ENCODE data around the gene SULF2.

SULF2 gene

GRCh38 chr20:47783828-47784598 lies 1.3 kb downstream of the SULF2 start:
- no peak for DNase-seq (ENCODE audit: low read depth)

- DNase-seq (ENCODE audit: low read depth) = no peak
These were observed 2.2 kb downstream of the SULF2 start for GRCh38 chr20:47782920-47783552.

- no peak for DNase-seq (ENCODE audit: low read depth)
These were observed 3.2 kb downstream of the SULF2 start for GRCh38 chr20:47782076-47782475.

GRCh38 chr20:47781632-47782031 lies 3.6 kb downstream of the SULF2 start:
- DNase-seq (ENCODE audit: low read depth) = no peak

- DNase-seq (ENCODE audit: low read depth) = no peak
These were observed 4.4 kb downstream of the SULF2 start for GRCh38 chr20:47780720-47781389.

GRCh38 chr20:47778398-47779354 lies 6.6 kb downstream of the SULF2 start:
- DNase-seq (ENCODE audit: low read depth) = no peak

GRCh38 chr20:47777220-47777619 lies 8.1 kb downstream of the SULF2 start:
- DNase-seq (ENCODE audit: low read depth) = no peak

- DNase-seq (ENCODE audit: low read depth) = no peak
These were observed 8.6 kb downstream of the SULF2 start for GRCh38 chr20:47776639-47777038.

GRCh38 chr20:47775841-47776240 lies 9.4 kb downstream of the SULF2 start:
- DNase-seq (ENCODE audit: low read depth) = no peak

GRCh38 chr20:47775039-47775438 lies 10.2 kb downstream of the SULF2 start:
- DNase-seq (ENCODE audit: low read depth) = no peak

GRCh38 chr20:47774131-47774777 lies 11.0 kb downstream of the SULF2 start:
- DNase-seq (ENCODE audit: low read depth) = no peak

GRCh38 chr20:47773371-47773786 lies 11.9 kb downstream of the SULF2 start:
- DNase-seq (ENCODE audit: low read depth) = no peak

GRCh38 chr20:47770935-47771334 lies 14.3 kb downstream of the SULF2 start:
- DNase-seq (ENCODE audit: low read depth) = no peak

- DNase-seq (ENCODE audit: low read depth) = no peak
These were observed 17.1 kb downstream of the SULF2 start for GRCh38 chr20:47768016-47768824.

GRCh38 chr20:47765691-47766594 lies 19.3 kb downstream of the SULF2 start:
- DNase-seq (ENCODE audit: low read depth) = no peak

- no peak for DNase-seq (ENCODE audit: low read depth)
These were observed 20.0 kb downstream of the SULF2 start for GRCh38 chr20:47765271-47765670.

- DNase-seq (ENCODE audit: low read depth) = no peak
These were observed 21.0 kb downstream of the SULF2 start for GRCh38 chr20:47764154-47764733.

- no peak for DNase-seq (ENCODE audit: low read depth)
These were observed 22.5 kb downstream of the SULF2 start for GRCh38 chr20:47762699-47763268.

Data from HS-5 (cell line).